Endothelial cell of umbilical vein (primary cell): ENCODE results near the gene KLC1. TPM values are rescaled to one million over a fixed set of nuclear protein-coding genes. Genes with fewer than 3 reads are reported as not detected.

Experiments
- BruUV-seq: library from RNA; stranded (reverse); fragments of 400-500 nt; replicated peaks from 2 replicates; lab custom pipeline; 2021; lab: Mats Ljungman, UMichigan
- CTCF ChIA-PET: fragments of 300-600, 350-600 bp; sonication (Branson Sonifier 250); formaldehyde crosslinking; loops from one replicate; lab custom pipeline; 2021; ENCODE audit warnings: antibody characterized with exemption, inconsistent platforms; lab: Charles Lee
- POLR2A ChIA-PET: fragments of 300-600, 350-600 bp; sonication (Branson Sonifier 250); formaldehyde crosslinking; loops from one replicate; lab custom pipeline; 2021; ENCODE audit warnings: antibody characterized with exemption, inconsistent platforms; lab: Charles Lee
- DNase-seq: peaks from one replicate; pipeline ENCODE4 v3.0.0-alpha.2; 2011; ENCODE audit warnings: low read depth, low spot score
- FAIRE-seq: peaks from 2 replicates; lab custom pipeline; 2011; peaks lifted over from hg19 to GRCh38; lab: Jason Lieb, UNC
- H2AFZ ChIP-seq: 2 replicates; pipeline ENCODE4 v1.6.0; 2012; ENCODE audit warnings: low read depth, low read length, control low read depth, inconsistent platforms
- H3K27ac ChIP-seq: 2 replicates; pipeline ENCODE4 v1.5.1; 2011; ENCODE audit warnings: low read depth, mild to moderate bottlenecking, control low read depth, low read length, moderate library complexity; ENCODE audit not compliant: insufficient read depth
- H3K27me3 ChIP-seq, 2 experiments: 2 replicates each; pipeline versions ENCODE4 v1.6.0 to v1.6.1; 2011; ENCODE audit warnings: low read length in 2 of 2, mixed read lengths in 1 of 2; ENCODE audit not compliant: control insufficient read depth in 2 of 2, insufficient read depth in 2 of 2
- H3K36me3 ChIP-seq, 2 experiments: 2 replicates in 1 of 2; 3 replicates in 1 of 2; pipeline ENCODE4 v1.5.1; 2011; ENCODE audit warnings: low read length in 2 of 2, mild to moderate bottlenecking in 1 of 2, moderate library complexity in 1 of 2; ENCODE audit not compliant: control insufficient read depth in 2 of 2, insufficient read depth in 2 of 2; ENCODE audit errors: extremely low read depth in 1 of 2
- H3K4me1 ChIP-seq: 3 replicates; pipeline ENCODE4 v1.5.1; 2011; ENCODE audit warnings: mild to moderate bottlenecking, low read length; ENCODE audit not compliant: control insufficient read depth, insufficient read depth; ENCODE audit errors: extremely low read depth
- H3K4me2 ChIP-seq: 2 replicates; pipeline ENCODE4 v1.6.1; 2011; ENCODE audit warnings: low read length, control low read depth, mixed read lengths; ENCODE audit not compliant: insufficient read depth
- H3K4me3 ChIP-seq, 3 experiments: fragments of 200-600 bp in 1 of 3; sonication (generic), shearing (Covaris generic) in 1 of 3; replicated peaks in 1 of 3; 2 replicates each; pipeline ENCODE4 v1.5.1; 2011 to 2016; ENCODE audit warnings: control low read depth in 3 of 3, low read length in 3 of 3, mild to moderate bottlenecking in 2 of 3, inconsistent platforms in 1 of 3, low read depth in 1 of 3, moderate library complexity in 1 of 3; ENCODE audit not compliant: insufficient read depth in 1 of 3
- H3K79me2 ChIP-seq: 2 replicates; pipeline ENCODE4 v1.6.0; 2012; ENCODE audit warnings: low read length, inconsistent platforms; ENCODE audit not compliant: control insufficient read depth, insufficient read depth
- H3K9ac ChIP-seq: replicated peaks from 2 replicates; pipeline ENCODE3; 2011; ENCODE audit warnings: low read length, control low read depth; ENCODE audit not compliant: insufficient read depth; ENCODE audit errors: extremely low read depth
- H3K9me1 ChIP-seq: replicated peaks from 3 replicates; pipeline ENCODE4 v1.6.0; 2011; ENCODE audit warnings: mild to moderate bottlenecking, low read length; ENCODE audit not compliant: control insufficient read depth, insufficient read depth; ENCODE audit errors: extremely low read depth
- H3K9me3 ChIP-seq: replicated peaks from 2 replicates; pipeline ENCODE4 v1.5.1; 2012; ENCODE audit warnings: low read length, inconsistent platforms; ENCODE audit not compliant: control insufficient read depth, insufficient read depth
- H4K20me1 ChIP-seq: replicated peaks from 2 replicates; pipeline ENCODE3; 2011; ENCODE audit warnings: mild to moderate bottlenecking, low read length; ENCODE audit not compliant: control insufficient read depth, insufficient read depth; ENCODE audit errors: extremely low read depth
- CTCF ChIP-seq, 2 donors: IDR thresholded peaks; 1 replicate in 1 of 2; 2 replicates in 1 of 2; pipeline ENCODE4 v1.5.1; 2011; ENCODE audit warnings: low read length in 2 of 2, mild to moderate bottlenecking in 2 of 2, moderate library complexity in 2 of 2, control low read depth in 1 of 2, inconsistent platforms in 1 of 2, low read depth in 1 of 2; ENCODE audit not compliant: insufficient read depth in 1 of 2; ENCODE audit errors: extremely low read depth in 1 of 2
- EZH2 ChIP-seq: IDR thresholded peaks from 2 replicates; pipeline ENCODE4 v1.6.1; 2012; ENCODE audit warnings: borderline replicate concordance, low read depth, mild to moderate bottlenecking, moderate library complexity, low read length, inconsistent platforms; ENCODE audit not compliant: severe bottlenecking
- FOS ChIP-seq: IDR thresholded peaks from 2 replicates; pipeline ENCODE4 v1.6.1; 2011; ENCODE audit warnings: mild to moderate bottlenecking, low read length, moderate library complexity, borderline replicate concordance; ENCODE audit not compliant: insufficient read depth
- GATA2 ChIP-seq: IDR thresholded peaks from 2 replicates; pipeline ENCODE4 v1.7.0; 2011; ENCODE audit warnings: low read depth, mild to moderate bottlenecking, moderate library complexity, mixed read lengths, low read length; ENCODE audit not compliant: insufficient read length, insufficient read depth
- JUN ChIP-seq: IDR thresholded peaks from 2 replicates; pipeline ENCODE4 v1.6.1; 2011; ENCODE audit warnings: borderline replicate concordance, low read depth; ENCODE audit not compliant: insufficient read length, insufficient read depth
- MAX ChIP-seq: IDR thresholded peaks from 2 replicates; pipeline ENCODE4 v1.6.1; 2011; ENCODE audit not compliant: insufficient read depth, insufficient read length
- MYC ChIP-seq: IDR thresholded peaks from one replicate; pipeline ENCODE4 v1.6.1; 2011; ENCODE audit warnings: mild to moderate bottlenecking, low read depth, low read length
- POLR2A ChIP-seq: IDR thresholded peaks from 2 replicates; pipeline ENCODE4 v1.6.1; 2012; ENCODE audit warnings: low read depth, mild to moderate bottlenecking, control low read depth, low read length
- POLR2AphosphoS5 ChIP-seq: IDR thresholded peaks from 2 replicates; pipeline ENCODE4 v1.6.1; 2012; ENCODE audit warnings: low read depth, mild to moderate bottlenecking, control low read depth, low read length, moderate library complexity; ENCODE audit not compliant: insufficient read depth
- dilution Hi-C: fragments of 300-500 bp; cut with MboI; formaldehyde crosslinking; loops from one replicate; pipeline ENCODE4 v1.15.0; 2019; ENCODE audit warnings: low sequenced_read_pairs; ENCODE audit not compliant: extremely low pct_ligation_motif_present
- intact Hi-C: fragments of 100-400 bp; cut with micrococcal nuclease; formaldehyde crosslinking; loops from one replicate; pipeline ENCODE4 v1.10.0; 2022
- polyA plus RNA-seq, 4 experiments: library from polyadenylated mRNA; depleted of rRNA in 3 of 4; stranded (reverse) in 3 of 4; unstranded in 1 of 4; fragments of >200 nt; gene quantifications; 2 replicates each; pipeline versions ENCODE4 v1.2.1 to v1.2.3, GENCODE V29; 2011 to 2012; ENCODE audit warnings: missing spikeins in 1 of 4
- total RNA-seq: library from RNA; stranded (reverse); gene quantifications from 2 replicates; pipeline ENCODE4 v1.2.3, GENCODE V29; 2021

The KLC1 gene
- total and polyA plus RNA-seq, 2 donors (not counting 3 experiments of a cell fraction or from before 2014, with no cell fraction given) = 124 to 233 TPM

DNA sequence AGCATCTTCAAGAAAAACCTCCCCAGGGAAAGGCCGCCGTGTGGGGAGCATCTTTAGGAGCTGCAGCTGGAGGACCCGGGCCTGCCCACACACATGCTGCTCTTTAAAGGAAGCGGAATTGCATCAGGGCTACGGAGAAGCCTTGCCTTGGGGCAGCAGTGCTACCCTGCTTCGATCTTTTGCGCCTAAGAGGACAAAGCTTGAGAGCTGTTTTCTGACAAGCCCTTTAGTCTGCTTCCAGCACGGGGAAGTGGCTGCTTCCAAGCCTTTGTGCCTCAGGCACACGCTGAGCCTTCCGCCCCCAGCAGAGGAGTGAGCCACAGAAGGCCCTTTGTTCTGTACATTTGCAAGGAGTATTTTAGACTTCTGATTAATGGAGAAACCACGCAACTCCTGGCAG, 34.7 kb upstream of the KLC1 start:
- no peak overlapping the region for H3K4me3 ChIP-seq
- intact Hi-C loops = no loop called here
- no peaks in the 10 kb centered on the region for H3K27me3 ChIP-seq
- CTCF ChIA-PET = no interaction called here
- H4K20me1 ChIP-seq = no peaks in the 10 kb centered on the region
- DNase-seq (no peak), FAIRE-seq (no peak)
- H3K4me2 ChIP-seq = no peak overlapping the region
- H2AFZ ChIP-seq = no peak overlapping the region
- no peak for TF ChIP-seq POLR2A
- TF ChIP-seq EZH2 = no peak
- TF ChIP-seq GATA2 = no peak
- no peak for TF ChIP-seq CTCF (IDR thresholded peaks at IDR 0.05; ENCODE audit: extremely low read depth in 1 of 2, insufficient read depth in 1 of 2, low read depth in 1 of 2, low read length in 2 of 2)
- TF ChIP-seq MAX = no peak
- no peak for TF ChIP-seq FOS
- no peak for TF ChIP-seq JUN
- TF ChIP-seq MYC = no peak
- TF ChIP-seq POLR2AphosphoS5 = no peak
- H3K9me1 ChIP-seq = no peaks in the 10 kb centered on the region
- dilution Hi-C loops = no loop called here
- H3K79me2 ChIP-seq = no peaks in the 10 kb centered on the region
- H3K36me3 ChIP-seq = peaks cover 3 to 8% of the 10 kb centered on the region in 2 experiments
- no peak overlapping the region for H3K9ac ChIP-seq
- no TSS peak for BruUV-seq
- H3K27ac ChIP-seq = no peak overlapping the region
- no peaks in the 10 kb centered on the region for H3K9me3 ChIP-seq
- POLR2A ChIA-PET = no interaction called here
- peaks cover 3% of the 10 kb centered on the region for H3K4me1 ChIP-seq
